HPDE6-E6E7 (cell line): ENCODE data around the gene POMGNT1.
A peak's percentile ranks its signal among the peaks of the same experiment; 100 is the strongest.

Experiments used
- DNase-seq: peaks from one replicate; pipeline ENCODE4 v3.0.0; 2011; ENCODE audit warnings: missing footprints; ENCODE audit errors: extremely low spot score

The POMGNT1 gene

DNA sequence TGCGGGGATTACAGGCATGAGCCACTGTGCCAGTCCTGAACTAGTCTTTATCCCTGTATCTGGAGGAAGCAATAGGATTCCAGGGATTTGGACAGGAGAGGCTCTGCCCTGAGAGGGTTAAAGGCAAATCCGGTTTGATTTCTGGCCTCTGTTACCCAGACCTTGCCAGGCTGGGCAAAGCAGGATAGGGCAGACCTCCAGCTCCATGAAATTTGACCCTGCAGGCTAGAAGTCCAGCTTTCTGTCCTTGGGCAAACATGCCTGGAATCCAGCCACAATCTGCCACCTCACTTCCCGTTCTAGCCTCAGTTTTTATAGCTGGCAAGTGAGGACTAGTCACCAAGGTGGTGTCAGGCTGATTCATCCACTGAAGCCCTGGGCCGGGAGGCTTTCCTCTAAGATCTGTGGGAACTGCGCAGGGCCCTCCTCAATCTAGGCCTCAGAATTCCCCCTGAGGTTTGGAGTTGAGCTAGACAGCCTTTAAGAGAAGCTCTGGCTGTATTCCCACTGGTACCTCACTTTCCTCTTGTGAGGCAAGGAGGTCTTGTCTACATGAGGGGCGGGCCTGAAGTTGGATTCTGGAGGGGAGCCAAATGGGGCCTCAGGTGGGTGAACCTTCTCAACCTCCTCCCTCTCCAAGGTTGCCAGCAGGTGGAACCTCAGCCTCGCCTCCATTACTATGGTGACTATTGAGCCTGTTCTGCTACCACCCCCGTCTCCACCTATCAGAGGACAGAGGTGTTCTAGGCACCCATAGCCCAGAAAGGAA is 15.0 kb downstream of the POMGNT1 start:
- DNase-seq = peak; percentile 96

DNA sequence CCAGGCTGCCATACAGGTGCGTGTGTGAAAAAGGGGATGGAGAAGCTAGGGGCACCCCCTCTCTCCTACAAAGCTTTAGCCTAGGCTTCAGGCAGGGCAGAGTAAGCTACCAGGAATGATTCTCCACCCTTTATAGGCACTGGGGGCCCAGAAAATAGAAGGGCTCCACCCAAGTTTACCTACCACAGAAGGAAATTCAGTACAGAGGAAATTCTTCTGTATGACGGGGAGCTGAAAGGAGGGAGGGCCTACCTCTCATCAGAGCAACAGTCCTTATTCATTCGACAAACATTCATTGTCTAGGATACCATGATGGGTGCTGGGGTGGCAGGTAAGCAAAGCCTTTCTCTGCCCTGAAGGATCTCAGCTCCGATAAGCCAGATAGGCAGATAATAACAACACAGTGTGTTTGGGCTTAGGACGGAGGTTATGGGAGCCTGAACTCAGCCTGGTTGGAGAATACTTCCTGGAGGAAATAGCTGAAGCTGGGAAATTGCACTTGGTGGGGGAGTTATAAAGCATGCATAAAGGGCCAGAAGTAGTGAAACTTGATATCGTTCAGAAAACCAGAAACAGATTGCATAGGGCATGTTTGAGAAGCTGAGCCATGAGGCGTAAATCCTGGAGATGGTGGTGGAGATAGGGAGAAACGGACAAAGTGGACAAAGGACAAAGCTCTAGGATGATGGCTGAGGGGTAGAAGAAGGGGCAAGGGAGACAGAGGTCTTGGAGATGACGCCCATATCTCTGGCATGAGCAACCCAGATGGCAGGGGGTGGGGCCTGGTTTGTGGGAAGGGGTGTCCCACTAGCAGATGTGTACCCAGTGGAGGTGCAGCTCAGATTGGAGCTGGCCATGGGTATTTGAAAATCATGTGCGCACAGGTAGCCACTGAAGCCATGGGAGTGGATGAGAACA is 16.6 kb downstream of the POMGNT1 start:
- no peak for DNase-seq

DNA sequence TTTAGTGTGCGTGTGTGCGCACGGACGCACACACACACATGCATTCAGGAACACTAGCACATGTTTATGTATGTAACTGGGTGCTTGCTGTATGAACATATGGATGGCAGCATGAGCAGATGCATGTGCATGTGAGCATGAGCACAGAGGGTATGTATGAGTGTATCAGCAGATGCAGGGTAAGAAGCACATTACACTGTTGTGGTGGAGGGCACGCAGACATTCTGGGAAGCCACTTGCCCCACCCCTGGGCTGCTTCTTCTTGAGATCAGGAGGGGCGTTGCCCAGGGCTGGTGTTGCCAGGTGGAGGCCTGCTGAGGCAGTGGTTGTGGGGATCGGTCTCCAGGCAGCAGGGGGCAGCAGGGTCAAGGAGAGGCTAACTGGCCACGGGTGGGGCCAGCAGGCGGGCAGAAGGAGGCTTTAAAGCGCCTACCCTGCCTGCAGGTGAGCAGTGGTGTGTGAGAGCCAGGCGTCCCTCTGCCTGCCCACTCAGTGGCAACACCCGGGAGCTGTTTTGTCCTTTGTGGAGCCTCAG is 18.1 kb downstream of the POMGNT1 start:
- DNase-seq = peak; percentile 77

DNA sequence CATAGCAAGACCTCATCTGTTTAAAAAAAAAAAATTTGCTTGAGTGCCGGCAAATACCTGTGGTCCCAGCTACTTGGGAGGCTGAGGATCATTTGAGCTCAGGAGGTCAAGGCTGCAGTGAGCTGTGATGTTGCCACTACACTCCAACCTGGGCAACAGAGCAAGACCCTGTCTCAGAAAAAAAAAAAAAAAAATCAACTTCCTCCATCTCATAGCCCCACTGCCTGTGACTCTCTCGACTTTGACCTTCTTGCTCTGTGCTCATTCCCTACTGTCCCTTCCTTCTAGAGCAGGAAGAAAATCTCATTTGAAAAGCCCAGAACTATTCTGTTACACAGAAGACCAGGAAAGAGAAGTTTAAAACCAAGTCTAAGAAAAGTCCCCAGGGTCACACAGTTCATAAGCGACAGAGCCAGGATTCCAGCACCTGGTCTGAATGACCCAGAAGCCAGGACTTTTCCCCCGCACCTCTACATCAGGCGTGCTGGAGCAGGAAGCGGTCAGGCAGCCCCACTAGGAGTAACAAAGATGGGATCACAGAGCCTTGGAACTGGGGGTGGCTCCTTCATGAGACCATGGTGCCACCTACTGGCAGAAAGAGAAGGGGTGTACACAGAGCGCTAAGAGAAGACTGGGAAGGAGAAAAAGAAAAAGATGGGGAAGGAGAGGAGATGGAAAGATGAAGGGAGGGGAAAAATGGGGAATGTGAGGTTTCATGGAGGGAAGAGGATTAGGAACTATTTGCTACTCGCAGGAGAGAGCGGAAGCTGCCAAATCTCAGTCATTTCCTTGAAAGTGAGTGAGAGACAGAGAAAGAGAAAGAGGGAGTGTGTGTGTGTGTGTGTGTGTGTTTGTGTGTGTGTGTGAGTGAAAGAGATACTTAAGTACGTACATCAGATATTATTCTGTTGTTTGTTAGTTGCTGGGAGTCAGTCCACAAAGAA is 18.8 kb downstream of the POMGNT1 start:
- peak; percentile 84 for DNase-seq

GRCh38 chr1:46176211-46176865 is 21.9 kb downstream of the POMGNT1 start, which contains the start of gene P3R3URF:
Gene P3R3URF, minus strand, starts transcription at chr1:46176488. Its CDS starts 17 bp downstream, at chr1:46176471.
- DNase-seq = no peak

DNA sequence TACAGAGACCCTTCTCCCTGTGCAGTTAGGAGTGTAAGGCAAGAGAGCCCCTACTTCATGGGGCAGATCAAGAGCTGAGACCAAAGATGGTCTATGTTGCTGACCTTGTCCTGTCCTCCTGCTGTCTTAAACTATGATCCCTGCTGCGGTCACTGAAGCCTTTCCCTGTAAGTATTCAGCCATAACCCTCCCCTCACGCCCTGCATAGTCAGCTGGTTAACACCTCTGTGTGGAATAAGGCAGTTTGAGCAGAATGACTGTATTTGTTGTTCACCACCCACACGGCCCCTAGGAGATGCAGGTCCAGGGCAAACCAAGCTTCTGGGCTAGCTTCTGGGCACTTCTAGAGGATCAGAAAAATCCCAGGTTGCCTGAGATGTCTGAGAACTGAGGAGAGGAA is 23.0 kb downstream of the POMGNT1 start:
- DNase-seq = no peak

DNA sequence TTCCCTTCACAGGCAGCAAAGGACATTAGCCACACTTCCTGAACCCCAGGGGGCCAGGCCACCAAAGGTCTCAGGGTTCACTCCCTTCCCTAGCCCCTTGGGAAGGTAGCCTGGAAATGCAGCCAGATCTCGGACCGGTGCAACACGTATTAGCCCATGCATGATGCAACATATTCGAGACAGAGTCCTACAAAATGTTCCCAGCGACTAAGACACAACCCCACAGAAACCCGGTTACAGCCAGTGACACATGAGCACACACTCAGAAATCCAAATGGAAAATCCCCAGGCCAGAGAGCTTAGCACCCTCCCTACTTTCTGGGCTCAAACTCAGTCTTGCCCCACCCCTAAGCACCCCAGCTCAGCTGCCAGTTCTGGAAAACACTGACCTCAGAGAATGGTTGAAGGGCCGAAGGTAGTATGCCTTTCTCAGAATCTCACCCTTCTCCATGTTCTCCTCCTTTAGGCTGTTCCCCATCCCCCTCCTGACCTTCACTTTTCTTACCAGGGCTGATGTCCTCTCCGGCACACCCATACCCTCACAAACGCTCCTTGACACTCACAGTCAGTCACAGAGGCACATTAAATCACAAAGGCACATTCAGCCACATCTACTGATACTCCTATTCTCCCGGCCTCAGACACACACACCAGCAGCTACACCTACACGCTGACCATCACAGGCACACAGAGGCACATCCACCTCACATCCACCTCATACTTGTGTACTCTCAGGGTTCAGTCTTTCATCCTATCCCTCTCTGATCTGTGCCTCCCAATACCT is 23.6 kb downstream of the POMGNT1 start, which contains the start of gene TSPAN1:
Gene TSPAN1, plus strand, starts transcription at position 640 of the 784 bp plus-strand sequence. CDS start 6,021 bp downstream, outside the sequence.
- DNase-seq = no peak

GRCh38 chr1:46173361-46173856 is 24.8 kb downstream of the POMGNT1 start:
- DNase-seq = no peak

- no peak for DNase-seq
Observed at GRCh38 chr1:46172321-46172720, 25.9 kb downstream of the POMGNT1 start.

- DNase-seq = peak; percentile 64
Observed at GRCh38 chr1:46171871-46172270, 26.4 kb downstream of the POMGNT1 start.

- no peak for DNase-seq
Observed at GRCh38 chr1:46171351-46171750, 26.9 kb downstream of the POMGNT1 start.

DNA sequence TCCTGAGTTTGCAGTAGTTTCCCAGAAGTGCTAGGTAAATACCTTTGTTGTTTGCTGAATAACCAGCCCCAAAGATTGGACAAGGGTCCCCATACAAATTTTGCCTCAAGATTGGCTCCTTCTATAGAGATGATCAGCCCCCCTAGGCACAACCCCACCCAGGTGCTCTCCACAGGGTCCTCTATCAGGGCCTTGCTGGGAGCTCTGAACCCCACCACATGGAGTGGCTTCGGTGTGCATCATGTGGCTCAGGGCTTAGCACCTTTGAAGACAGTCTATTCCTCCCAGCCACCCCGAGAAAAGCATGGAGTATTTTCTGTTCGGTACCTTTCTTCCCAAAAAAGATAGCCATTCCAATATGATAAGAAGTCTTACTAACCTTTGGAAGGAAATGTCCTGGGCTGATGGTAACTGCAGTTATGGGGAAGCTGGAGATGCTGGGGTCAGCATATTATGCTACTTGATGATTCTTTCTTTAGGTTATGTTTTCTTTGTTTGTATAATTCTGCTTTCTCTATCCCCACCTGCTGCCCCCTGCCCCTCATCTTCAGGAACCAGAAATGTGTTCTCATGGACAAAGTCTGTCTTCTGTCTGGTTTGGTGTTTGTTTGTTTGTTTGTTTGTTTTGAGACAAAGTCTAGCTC is 28.3 kb downstream of the POMGNT1 start:
- no peak for DNase-seq

DNA sequence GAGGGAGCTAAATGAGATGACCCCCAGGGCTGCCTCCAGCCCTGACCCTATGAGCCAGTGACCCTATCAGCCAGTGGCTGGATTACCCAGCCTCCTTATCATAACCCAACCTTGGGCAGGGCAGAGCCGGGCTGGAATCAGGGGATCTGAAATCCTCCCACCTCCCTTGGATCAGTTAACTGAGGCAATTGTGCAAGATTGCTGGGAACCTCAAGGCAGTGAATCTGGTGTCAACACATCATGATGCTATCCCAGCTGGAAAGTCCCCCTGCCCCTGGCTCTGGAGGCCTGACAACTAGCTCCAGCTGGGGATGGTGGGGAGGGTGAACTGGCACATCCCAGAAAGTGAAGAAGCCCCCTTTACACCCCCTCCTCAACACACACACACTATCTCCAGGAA is 29.8 kb downstream of the POMGNT1 start:
- DNase-seq = no peak

- DNase-seq = no peak
Observed at GRCh38 chr1:46166521-46167462, 31.4 kb downstream of the POMGNT1 start.

GRCh38 chr1:46160212-46160611 is 38.0 kb downstream of the POMGNT1 start:
- no peak for DNase-seq

DNA sequence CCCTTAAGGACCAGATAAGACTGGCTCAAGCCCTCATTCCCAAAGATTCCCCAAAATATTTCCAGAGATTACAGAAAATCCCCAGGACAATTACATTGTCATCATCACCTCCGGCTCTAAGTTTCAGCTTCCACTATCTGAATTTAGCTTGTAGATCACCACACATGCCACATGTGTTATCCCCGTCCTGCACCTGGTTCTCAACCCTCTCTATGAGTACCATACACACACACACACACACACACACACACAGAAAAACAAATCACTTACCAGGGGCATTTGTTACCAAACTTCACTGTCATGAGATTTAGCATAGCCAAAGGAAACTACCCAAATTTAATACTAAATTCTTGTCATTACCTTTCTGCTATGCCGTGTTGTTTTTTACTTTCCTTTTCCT is 38.7 kb downstream of the POMGNT1 start:
- DNase-seq = no peak

GRCh38 chr1:46158312-46159281 is 39.6 kb downstream of the POMGNT1 start:
- no peak for DNase-seq
